Measurements from ENCODE around the gene SLC25A20.
"Not testable (repeated sequence)": the region's sequence is repeated elsewhere in the genome, so short reads cannot be mapped to it uniquely, and the experiment has no call there.

The SLC25A20 gene

DNA sequence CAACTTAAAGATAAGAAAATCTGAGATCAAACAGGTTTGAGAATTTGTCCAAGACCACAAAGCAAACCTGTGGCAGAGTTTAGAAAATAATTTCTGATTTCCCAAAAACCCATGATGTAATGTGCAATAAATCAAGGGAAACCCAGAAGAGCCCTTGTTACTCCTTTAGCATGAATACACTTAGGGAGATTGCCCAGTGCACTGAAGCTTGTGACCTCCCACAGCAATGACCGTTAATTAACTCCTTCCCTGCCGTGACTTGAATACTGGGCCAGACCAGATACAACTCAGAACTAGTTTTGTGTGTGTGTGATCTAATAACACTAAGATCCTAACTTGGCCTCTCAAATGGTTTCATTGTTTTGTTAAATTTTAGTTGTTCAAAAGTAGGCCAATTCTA, 53.5 kb downstream of the SLC25A20 start:
- no peak for FAIRE-seq

DNA sequence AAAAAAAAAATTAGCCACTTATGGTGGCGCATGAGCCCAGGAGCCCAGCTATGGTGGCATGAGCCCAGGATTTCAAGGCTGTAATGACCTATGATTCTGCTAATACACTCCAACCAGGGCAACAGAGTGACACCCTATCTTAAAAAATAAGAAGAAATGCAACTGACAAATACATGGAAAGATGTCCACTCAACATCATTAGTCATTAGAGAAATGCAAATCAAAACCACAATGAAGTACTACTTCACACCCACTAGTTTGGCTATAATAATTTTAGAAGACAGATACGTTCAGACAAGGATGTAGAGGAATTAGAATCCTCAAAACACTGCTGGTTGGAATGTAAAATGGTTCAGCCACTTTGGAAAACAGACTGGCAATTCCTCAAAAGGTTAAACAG, 61.5 kb downstream of the SLC25A20 start:
- no peak for FAIRE-seq

DNA sequence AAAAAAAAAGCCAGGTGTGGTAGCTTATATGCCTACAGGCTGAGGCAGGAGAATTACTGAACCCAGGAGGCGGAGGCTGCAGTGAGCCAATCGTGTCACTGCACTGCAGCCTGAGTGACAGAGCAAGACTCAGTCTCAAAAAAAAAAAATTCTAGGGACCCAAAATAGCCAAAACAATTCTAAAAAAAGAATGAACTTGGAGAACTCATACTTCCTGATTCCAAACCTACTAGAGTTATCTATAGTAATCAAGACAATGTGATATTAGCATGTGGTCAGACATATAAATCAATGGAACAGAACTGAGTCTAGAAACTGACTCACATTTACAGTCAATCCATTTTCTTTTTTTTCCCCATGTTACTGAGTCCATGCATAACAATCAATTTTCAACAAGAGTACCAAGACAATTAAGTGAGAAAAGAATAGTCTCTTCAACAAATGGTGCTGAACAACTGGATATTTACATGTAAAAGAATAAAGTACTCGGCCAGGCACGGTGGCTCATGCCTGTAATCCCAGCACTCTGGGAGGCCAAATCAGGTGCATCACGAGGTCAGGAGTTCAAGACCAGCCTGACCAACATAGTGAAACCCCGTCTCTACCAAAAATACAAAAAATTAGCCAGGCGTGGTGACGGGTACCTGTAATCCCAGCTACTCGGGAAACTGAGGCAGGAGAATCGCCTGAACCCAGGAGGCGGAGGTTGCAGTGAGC, 62.9 kb downstream of the SLC25A20 start:
- FAIRE-seq, result no peak

DNA sequence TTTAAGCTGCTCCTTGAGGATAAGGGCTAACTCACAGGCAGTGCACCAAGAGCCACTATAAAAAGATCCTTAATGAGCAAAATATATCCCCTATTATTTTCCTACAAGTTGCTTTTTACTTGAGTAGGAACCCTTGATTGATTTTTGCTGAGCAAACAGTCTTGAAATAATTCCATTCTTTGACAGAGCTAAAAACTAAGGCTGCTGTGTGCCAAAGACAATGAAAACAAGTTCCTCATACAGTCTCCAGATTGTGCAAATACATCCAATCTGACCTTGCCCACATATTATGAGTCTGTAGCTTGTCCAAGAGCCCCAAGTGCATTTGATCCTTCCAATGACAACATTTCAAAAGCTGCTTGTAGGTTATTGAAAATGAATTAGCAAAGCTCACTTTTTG, 66.0 kb downstream of the SLC25A20 start:
- no peak for FAIRE-seq

DNA sequence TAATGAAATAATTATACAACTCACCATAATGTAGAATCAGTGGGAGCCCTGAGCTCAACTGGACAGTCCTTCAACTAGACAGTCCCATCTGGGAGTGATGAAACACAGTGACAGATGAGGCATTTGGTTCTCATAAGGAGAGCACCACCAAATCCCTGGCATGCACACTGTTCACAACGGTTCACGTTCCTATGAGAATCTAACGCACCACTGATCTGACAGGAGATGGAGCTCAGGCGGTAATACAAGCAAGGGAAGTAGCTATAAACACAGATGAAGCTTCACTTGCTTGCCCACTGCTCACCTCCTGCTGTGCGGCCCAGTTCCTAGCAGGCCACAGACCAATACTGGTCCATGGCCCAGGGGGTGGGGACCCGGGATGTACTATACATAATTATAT, 68.0 kb downstream of the SLC25A20 start:
- FAIRE-seq, result no peak

DNA sequence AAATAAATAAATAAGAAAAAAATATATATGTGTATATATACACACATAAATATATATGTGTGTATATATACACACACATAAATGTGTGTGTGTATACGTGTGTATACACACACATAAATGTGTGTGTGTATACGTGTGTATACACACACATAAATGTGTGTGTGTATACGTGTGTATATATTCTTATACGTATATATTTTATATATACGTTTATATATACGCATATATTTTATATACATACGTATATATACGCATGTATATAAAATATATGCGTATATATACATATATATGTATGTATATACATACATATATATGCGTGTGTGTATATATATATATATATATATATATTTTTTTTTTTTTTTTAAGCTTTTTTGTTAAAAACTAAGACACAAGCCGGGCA, 69.2 kb downstream of the SLC25A20 start:
- FAIRE-seq, result not testable (repeated sequence)

DNA sequence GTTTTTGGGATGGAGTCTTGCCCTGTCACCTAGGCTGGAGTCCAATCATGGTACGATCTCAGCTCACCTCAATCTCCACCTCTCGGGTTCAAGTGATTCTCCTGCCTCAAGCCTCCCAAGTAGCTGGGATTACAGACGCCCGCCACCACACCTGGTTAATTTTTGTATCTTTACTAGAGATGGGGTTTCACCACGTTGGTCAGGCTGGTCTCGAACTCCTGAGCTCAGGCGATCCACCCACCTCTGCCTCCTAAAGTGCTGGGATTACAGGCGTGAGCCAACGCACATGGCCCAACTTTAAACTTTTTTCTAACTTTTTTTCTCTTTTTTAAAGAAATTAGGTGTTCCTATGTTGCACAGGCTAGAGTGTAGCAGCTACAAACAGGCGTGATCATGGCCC, 70.8 kb downstream of the SLC25A20 start:
- FAIRE-seq, result not testable (repeated sequence)

DNA sequence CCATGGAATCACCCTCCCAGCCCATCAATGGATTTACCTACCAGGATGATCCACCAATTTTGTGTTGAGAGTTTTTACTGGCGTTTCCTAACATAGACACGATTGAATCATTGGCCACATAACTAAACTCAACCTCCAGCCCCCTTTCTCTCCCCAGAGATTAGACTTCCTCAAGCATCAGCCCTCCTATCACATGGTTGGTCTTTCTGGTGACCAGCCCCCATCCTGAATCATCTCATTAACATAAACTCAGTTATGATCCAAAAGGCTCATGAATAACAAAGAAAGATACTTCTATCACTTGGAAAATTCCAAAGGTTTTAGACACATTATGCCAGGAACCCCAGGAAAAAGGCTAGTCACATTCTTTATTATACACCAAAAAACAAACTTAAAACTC, 72.2 kb downstream of the SLC25A20 start:
- no peak for FAIRE-seq

DNA sequence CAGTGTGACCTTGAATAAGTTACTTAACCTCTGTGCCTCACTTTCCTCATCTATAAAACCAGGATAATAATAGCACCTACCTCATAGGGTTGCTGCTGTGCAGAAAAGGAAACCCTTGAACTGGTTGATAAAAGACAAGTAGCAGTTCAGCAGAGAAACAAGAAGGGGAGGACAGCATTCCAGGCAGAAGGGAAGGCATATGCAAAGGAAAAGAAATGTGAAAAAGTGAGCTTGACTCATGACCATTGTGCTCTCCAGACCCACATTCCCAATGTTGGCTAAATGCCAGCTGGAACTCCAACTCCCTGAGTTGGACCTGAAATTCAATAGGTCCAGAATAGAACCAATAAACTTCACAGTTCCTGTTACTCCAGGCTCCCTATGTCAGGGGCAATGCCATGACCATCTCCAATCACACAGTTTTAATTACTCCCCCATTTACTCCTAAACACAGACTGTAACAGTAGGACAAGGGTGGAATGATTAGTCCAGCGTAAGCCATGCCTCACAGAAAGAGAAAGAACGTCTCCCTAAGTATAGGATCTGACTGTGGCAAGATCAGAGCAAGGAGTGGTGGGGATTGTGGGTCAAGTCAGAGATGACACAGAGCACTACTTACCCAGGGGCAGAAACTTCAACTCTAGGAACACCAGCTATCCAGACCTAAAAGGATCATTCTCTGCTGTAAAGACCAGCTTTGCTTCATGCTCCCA, 77.9 kb downstream of the SLC25A20 start:
- FAIRE-seq, result no peak

DNA sequence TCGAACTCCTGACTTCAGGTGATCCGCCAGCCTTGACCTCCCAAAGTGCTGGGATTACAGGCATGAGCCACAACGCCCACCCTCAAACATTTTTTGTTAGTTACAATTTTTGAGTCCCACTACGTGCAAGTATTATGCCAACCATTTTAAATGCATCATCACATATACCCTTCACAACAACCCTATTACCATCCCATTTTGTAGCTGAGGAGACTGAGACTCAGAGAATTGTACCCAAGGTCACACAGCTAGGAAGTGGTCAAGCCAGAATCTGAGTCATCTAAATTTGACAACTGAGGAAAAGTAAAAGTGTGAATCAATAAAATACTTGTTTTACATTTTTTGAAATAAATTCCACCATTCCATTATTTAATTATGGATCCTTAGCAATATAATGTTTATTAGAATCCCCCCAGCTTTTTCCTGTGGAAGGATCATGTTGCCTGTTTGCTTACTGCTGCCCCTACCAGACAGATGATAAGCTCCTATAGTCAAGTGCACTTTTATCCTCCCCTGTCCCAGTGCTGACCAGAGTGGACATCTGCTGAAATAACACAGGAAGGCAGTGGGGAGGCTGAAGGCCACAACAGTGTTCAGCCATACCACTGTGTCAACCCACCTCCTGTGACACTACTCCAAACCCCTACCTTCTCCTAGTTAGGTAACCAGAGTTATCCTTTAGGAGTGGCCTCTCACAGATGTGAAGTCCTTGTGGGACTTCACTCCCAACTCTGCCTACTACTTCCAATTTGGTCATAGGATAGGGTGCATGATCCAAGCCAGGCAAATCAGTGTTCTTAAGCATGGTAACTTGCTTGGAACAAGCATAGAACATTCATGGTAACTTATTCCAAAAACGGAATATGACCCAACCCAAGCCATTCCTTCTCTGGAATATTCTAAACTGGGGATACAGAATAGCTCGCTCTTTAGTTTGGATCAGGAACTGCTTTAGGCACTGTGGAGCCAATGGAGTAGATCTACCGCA, 79.2 kb downstream of the SLC25A20 start:
- no peak for FAIRE-seq

DNA sequence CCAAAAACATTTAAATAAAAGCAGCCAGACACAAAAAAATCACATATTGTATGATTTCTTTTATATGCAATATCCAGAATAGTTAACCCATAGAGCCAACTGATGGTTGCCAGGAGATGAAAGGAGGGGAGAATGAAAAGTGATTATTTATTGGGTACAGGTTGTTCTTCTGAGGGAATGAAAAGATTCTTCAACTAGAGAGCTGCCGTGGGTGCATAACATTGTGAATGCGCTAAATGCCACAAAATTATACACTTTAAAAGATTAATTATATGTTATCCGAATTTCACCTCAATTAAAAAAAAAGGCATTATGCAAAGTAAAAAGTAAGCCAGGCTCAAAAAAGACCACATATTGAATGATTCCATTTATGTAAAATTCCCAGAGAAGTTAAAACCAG, 87.2 kb downstream of the SLC25A20 start:
- no peak for FAIRE-seq

Data from islet of Langerhans (tissue), 1 donor.